ENCODE measurements around the gene MN1. TPM values are rescaled to one million over a fixed set of nuclear protein-coding genes. Genes with fewer than 3 reads are reported as not detected.

Gene MN1
- total and polyA plus RNA-seq, 2 of the 8 experiments (the other 6 are each of a cell fraction or from before 2014, with no cell fraction given) = 3.1 to 4.9 TPM

GRCh38 chr22:27717094-27717493 is 84.5 kb downstream of the MN1 start (continued):
- no peak for TF ChIP-seq CTCF (IDR thresholded peaks at IDR 0.05; ENCODE audit: control extremely low read depth in 1 of 3, insufficient read depth in 1 of 3, low read depth in 1 of 3, low read length in 3 of 3)
- no peak for TF ChIP-seq KDM5A (IDR thresholded peaks at IDR 0.05; ENCODE audit: low read length)
- TF ChIP-seq NANOG (IDR thresholded peaks at IDR 0.05; ENCODE audit: insufficient read depth, low read depth, low read length, poor library complexity, severe bottlenecking) = no peak
- TF ChIP-seq CHD1 (IDR thresholded peaks at IDR 0.05; ENCODE audit: low read depth, low read length) = no peak
- TF ChIP-seq SRF (IDR thresholded peaks at IDR 0.05; ENCODE audit: low read depth, low read length) = no peak
- TF ChIP-seq NRF1 (IDR thresholded peaks at IDR 0.05; ENCODE audit: low read depth, low read length) = no peak
